MCF 10A (cell line): Measurements from ENCODE around the gene SCAMP1. TPM values are rescaled to one million over a fixed set of nuclear protein-coding genes. Genes with fewer than 3 reads are reported as not detected.

Experiments
- BruUV-seq: library from RNA; stranded (reverse); fragments of 400-500 nt; replicated peaks from 2 replicates; lab custom pipeline; 2021; lab: Mats Ljungman, UMichigan
- CTCF ChIA-PET: fragments of 300-600 bp; sonication (Branson Sonifier 250); formaldehyde crosslinking; extraction: SDS; loops from one replicate; lab custom pipeline; 2021; ENCODE audit warnings: antibody characterized with exemption, inconsistent platforms; lab: Yijun Ruan, JAX
- POLR2A ChIA-PET: fragments of 300-600, 350-650 bp; sonication (Branson Sonifier 250); formaldehyde crosslinking; extraction: SDS; loops from one replicate; lab custom pipeline; 2020; ENCODE audit warnings: antibody characterized with exemption, inconsistent platforms; lab: Yijun Ruan, JAX
- DNase-seq: peaks from one replicate; pipeline ENCODE4 v3.0.0-alpha.2; 2018; ENCODE audit not compliant: unreplicated experiment
- H3K27ac Mint-ChIP-seq: one replicate; pipeline ENCODE4 v1.8.0; 2022; ENCODE audit warnings: mild to moderate bottlenecking, low read depth, mixed read lengths; ENCODE audit not compliant: unreplicated experiment
- H3K27me3 Mint-ChIP-seq: one replicate; pipeline ENCODE4 v1.8.0; 2022; ENCODE audit warnings: mixed read lengths; ENCODE audit not compliant: insufficient read depth, unreplicated experiment
- H3K36me3 Mint-ChIP-seq: one replicate; pipeline ENCODE4 v1.8.0; 2022; ENCODE audit warnings: mild to moderate bottlenecking, moderate library complexity, mixed read lengths; ENCODE audit not compliant: insufficient read depth, unreplicated experiment
- H3K4me1 Mint-ChIP-seq: one replicate; pipeline ENCODE4 v1.8.0; 2022; ENCODE audit warnings: mixed read lengths; ENCODE audit not compliant: insufficient read depth, unreplicated experiment
- H3K4me3 Mint-ChIP-seq: one replicate; pipeline ENCODE4 v1.8.0; 2022; ENCODE audit warnings: mild to moderate bottlenecking, moderate library complexity, mixed read lengths; ENCODE audit not compliant: unreplicated experiment
- H3K9me3 Mint-ChIP-seq: one replicate; pipeline ENCODE4 v1.8.0; 2022; ENCODE audit warnings: mixed read lengths; ENCODE audit not compliant: unreplicated experiment
- intact Hi-C: fragments of 100-400 bp; cut with micrococcal nuclease; formaldehyde crosslinking; loops from 2 replicates; pipeline ENCODE4 v1.14.1; 2022
- total RNA-seq: library from RNA; stranded (reverse); gene quantifications from 2 replicates; pipeline ENCODE4 v1.2.3, GENCODE V29; 2022
- TF ChIP-seq, protein P1 (sequence below): fragments of 200-600 bp; IDR thresholded peaks from one replicate; pipeline ENCODE4 v1.8.0; 2022; ENCODE audit warnings: antibody characterized with exemption, mild to moderate bottlenecking; ENCODE audit not compliant: unreplicated experiment

The SCAMP1 gene
- total RNA-seq, 1 experiment from 2014 or later: 26.1 TPM

DNA sequence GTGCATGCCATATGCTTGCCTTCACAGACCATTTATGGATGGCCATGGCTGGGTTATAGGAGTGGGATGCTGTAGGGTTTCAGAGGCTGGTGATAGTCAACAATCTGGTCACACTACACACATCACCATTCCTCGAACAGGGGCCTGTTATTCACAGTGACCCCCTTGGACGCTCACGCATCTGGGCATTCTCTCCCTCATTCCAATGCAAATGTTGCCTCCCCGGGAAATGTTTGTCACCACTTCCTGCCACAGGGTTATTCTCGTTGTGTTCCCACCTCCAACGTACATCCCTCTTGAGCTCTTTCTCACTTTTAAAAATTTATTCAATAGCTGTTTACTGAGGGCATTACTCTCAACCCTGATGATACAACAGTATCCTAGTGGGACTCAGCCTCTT, 135.4 kb downstream of the SCAMP1 start:
- Mint-ChIP-seq H3K27ac (no peak overlapping the region), H3K4me1 (peaks cover 27% of the 10 kb centered on the region), H3K36me3 (peaks cover 7% of the 10 kb centered on the region), H3K4me3 (no peak overlapping the region), H3K9me3 (no peaks in the 10 kb centered on the region), H3K27me3 (no peaks in the 10 kb centered on the region)
- POLR2A ChIA-PET: interaction anchor here (0.9 to 1.2 kb wide), 3 partner anchors 19 to 34 kb away, joined by 3 to 4 read pairs (median 3); no protein-coding TSS in a partner anchor
- DNase-seq: no peak
- CTCF ChIA-PET: interaction anchor here (1.1 to 1.3 kb wide), 3 partner anchors 10 to 175 kb away, joined by 3 to 5 read pairs (median 3); no protein-coding TSS in a partner anchor
- intact Hi-C loops: no loop called here
- TF ChIP-seq, protein P1, sequence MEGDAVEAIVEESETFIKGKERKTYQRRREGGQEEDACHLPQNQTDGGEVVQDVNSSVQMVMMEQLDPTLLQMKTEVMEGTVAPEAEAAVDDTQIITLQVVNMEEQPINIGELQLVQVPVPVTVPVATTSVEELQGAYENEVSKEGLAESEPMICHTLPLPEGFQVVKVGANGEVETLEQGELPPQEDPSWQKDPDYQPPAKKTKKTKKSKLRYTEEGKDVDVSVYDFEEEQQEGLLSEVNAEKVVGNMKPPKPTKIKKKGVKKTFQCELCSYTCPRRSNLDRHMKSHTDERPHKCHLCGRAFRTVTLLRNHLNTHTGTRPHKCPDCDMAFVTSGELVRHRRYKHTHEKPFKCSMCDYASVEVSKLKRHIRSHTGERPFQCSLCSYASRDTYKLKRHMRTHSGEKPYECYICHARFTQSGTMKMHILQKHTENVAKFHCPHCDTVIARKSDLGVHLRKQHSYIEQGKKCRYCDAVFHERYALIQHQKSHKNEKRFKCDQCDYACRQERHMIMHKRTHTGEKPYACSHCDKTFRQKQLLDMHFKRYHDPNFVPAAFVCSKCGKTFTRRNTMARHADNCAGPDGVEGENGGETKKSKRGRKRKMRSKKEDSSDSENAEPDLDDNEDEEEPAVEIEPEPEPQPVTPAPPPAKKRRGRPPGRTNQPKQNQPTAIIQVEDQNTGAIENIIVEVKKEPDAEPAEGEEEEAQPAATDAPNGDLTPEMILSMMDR: no peak
- no TSS peak for BruUV-seq

DNA sequence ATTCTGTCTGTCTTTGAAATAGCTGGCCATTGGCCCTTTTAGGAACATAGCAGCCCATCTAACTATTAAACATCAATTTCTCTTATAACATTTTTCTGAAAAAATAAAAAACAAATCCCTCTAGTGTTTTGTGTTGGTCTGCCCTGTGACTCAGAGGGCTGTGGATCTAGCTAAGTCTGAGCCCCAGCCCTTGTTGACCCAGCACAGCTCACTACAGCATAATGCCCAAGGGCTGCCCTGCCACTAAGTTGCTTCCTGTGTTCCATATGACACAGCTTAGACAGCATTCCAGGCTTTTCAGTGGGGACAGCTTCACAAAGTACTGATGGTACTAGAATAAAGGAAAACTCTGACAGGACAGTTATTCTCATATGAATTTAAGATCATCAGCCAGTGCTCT, 136.0 kb downstream of the SCAMP1 start:
- TF ChIP-seq, protein P1: no peak
- Mint-ChIP-seq H3K4me3 (no peak overlapping the region), H3K36me3 (peaks cover 12% of the 10 kb centered on the region), H3K4me1 (peaks cover 25% of the 10 kb centered on the region), H3K9me3 (no peaks in the 10 kb centered on the region), H3K27me3 (no peaks in the 10 kb centered on the region), H3K27ac (peak overlapping the region; percentile 68)
- intact Hi-C loops: no loop called here
- BruUV-seq: no TSS peak
- ChIA-PET CTCF (interaction anchor here (1.1 to 1.3 kb wide), 3 partner anchors 9 to 175 kb away, joined by 3 to 5 read pairs (median 3); no protein-coding TSS in a partner anchor), POLR2A (interaction anchor here (0.9 to 1.2 kb wide), 3 partner anchors 18 to 33 kb away, joined by 3 to 4 read pairs (median 3); no protein-coding TSS in a partner anchor)
- DNase-seq: peak; percentile 20

DNA sequence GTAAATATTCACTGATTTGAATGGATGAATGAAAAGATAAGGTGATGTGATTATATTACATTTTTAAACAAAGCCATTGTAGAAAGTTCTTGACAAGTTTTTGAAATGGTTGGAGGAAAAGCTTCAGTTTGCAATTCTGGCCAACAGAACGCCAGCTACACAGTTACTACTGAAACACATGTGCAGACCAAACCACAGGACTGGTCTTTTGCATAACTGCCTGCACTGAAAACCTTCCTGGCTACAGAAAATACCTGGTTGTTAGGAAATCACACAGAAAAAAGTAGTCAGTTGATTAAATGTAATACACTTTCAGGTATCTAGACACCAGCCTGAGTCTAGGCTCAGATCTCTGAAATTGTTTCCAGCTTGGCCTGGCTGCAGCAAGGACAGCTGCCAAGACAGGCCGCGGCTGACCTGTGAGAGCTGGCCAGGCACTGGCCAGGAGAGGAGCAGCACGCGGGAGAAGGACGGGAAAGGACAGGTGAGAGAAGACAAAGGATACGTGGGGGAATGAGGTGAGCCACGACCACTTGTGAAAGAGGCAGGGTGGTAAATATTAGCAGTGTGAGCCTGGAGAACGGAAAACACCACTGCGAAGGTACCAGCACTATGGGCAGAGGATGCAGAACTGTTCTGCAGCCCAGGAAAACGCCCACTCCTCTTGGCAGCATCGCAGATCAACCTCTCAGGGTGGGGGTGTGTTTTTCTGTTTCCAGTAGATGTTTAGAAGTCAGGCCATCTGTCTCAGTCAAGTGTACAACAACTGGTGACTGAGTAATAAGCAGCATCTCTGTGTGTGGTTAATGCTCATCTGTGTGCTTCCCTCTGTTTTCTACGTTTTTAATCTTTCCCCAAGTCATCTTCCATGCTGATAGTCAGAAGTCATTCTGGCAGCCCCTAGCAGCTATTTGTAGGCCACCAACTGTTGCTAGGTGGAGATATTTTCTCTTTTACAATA, 137.4 kb downstream of the SCAMP1 start:
- intact Hi-C loops: no loop called here
- H3K27ac Mint-ChIP-seq: peak overlapping the region; percentile 68
- ChIA-PET POLR2A (interaction anchor here (0.6 kb wide), 1 partner anchor 30 kb away, joined by 3 read pairs; no protein-coding TSS in a partner anchor), CTCF (interaction anchor here (0.9 kb wide), 1 partner anchor 26 kb away, joined by 3 read pairs; no protein-coding TSS in a partner anchor)
- no TSS peak for BruUV-seq
- H3K9me3 Mint-ChIP-seq: no peaks in the 10 kb centered on the region
- H3K4me3 Mint-ChIP-seq: no peak overlapping the region
- peaks cover 36% of the 10 kb centered on the region for H3K4me1 Mint-ChIP-seq
- H3K36me3 Mint-ChIP-seq: peaks cover 13% of the 10 kb centered on the region
- no peak for DNase-seq
- TF ChIP-seq, protein P1: no peak
- H3K27me3 Mint-ChIP-seq: no peaks in the 10 kb centered on the region

DNA sequence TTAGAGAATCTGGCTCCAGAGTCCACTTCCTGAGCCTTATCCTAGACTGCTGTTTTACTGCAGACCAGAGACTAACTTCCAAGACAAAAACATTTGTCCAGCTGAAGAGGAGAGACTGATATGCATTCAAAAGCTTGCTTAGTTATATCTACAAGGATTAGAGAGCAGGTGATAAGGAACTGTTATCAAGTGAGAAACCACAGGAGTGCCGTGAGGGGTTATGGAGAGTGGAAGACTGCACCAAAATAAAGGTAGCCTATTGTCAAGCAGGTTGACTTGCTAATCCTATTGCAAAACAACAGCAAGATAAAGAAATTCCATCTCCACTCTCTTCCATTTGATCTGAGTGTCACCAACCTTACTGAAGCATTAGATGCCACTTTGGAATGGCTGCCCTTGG, 139.1 kb downstream of the SCAMP1 start:
- DNase-seq: no peak
- peaks cover 11% of the 10 kb centered on the region for H3K36me3 Mint-ChIP-seq
- no TSS peak for BruUV-seq
- POLR2A ChIA-PET: interaction anchor here (0.5 kb wide), 1 partner anchor 893 kb away, joined by 3 read pairs; no protein-coding TSS in a partner anchor
- peaks cover 44% of the 10 kb centered on the region for H3K4me1 Mint-ChIP-seq
- CTCF ChIA-PET: no interaction called here
- no peaks in the 10 kb centered on the region for H3K27me3 Mint-ChIP-seq
- TF ChIP-seq, protein P1: no peak
- intact Hi-C loops: no loop called here
- no peak overlapping the region for H3K4me3 Mint-ChIP-seq
- H3K27ac Mint-ChIP-seq: peak overlapping the region; percentile 27
- H3K9me3 Mint-ChIP-seq: no peaks in the 10 kb centered on the region
